Measurements from ENCODE around the gene XPO1. TPM values are rescaled to one million over a fixed set of nuclear protein-coding genes. Genes with fewer than 3 reads are reported as not detected.

XPO1 gene
- total and polyA plus RNA-seq, 4 donors = 15.0 to 149 (median 41.3) TPM

DNA sequence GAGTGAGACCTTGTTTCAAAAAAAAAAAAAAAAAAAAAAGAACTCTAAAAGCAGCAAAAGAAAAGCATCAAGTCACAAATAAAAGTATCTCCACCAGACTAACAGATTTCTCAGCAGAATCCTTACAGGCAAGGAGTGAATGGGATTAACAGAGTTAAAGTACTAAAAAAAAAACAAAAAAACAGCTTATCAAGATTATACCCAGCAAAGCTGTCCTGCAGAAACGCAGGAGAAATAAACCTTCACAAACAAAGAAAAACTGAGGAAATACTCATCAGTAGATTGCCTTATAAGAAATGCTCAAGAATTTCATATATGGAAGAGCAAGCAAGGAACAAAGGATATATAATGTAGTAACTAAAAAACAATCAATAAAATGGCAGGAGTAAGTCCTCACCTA, 102.9 kb downstream of the XPO1 start:
- TF ChIP-seq FOXA1 (IDR thresholded peaks at IDR 0.05) (no peak), SP1 (IDR thresholded peaks at IDR 0.05) (no peak), RAD21 (IDR thresholded peaks at IDR 0.05) (no peak), ZBTB33 (IDR thresholded peaks at IDR 0.05) (no peak), REST (IDR thresholded peaks at IDR 0.05) (no peak), HNF4A (conservative IDR thresholded peaks at IDR 0.05) (no peak), GABPA (IDR thresholded peaks at IDR 0.05 in 1 of 2, conservative IDR thresholded peaks at IDR 0.05 in 1 of 2) (no peak), HNF4G (IDR thresholded peaks at IDR 0.05) (no peak), EGR1 (IDR thresholded peaks at IDR 0.05; ENCODE audit: low read depth in 2 of 2) (no peak), FOXA2 (IDR thresholded peaks at IDR 0.05) (no peak)
- TF ChIP-seq, protein P1, sequence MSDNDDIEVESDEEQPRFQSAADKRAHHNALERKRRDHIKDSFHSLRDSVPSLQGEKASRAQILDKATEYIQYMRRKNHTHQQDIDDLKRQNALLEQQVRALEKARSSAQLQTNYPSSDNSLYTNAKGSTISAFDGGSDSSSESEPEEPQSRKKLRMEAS (IDR thresholded peaks at IDR 0.05) = no peak
- 89% methylated on average over 1 of the region's 1 CpG for WGBS
- H3K4me1 ChIP-seq (ENCODE audit: control insufficient read depth in 4 of 4, insufficient read depth in 4 of 4, low read length in 3 of 4) = peaks cover 11 to 41% (median 22%) of the 10 kb centered on the region in 4 donors
- no peak overlapping the region for H3K9ac ChIP-seq (ENCODE audit: low read depth in 1 of 2, low read length in 2 of 2)
- H3K36me3 ChIP-seq (ENCODE audit: control insufficient read depth in 4 of 4, insufficient read depth in 3 of 4, low read depth in 1 of 4, low read length in 3 of 4) = no peaks in the 10 kb centered on the region
- H3K27ac ChIP-seq (ENCODE audit: low read depth in 1 of 2, low read length in 2 of 2) = no peak overlapping the region
- H3K9me3 ChIP-seq (ENCODE audit: control insufficient read depth in 4 of 4, low read length in 3 of 4) = no peaks in the 10 kb centered on the region
- no peaks in the 10 kb centered on the region for H3K27me3 ChIP-seq (ENCODE audit: control insufficient read depth in 4 of 4, insufficient read depth in 4 of 4, low read length in 3 of 4)
- H3K4me3 ChIP-seq (ENCODE audit: low read depth in 1 of 3, low read length in 3 of 3) = no peak overlapping the region
- DNase-seq (ENCODE audit: low spot score) = no peak

- Histone ChIP-seq H3K4me1 (ENCODE audit: control insufficient read depth in 4 of 4, insufficient read depth in 4 of 4, low read length in 3 of 4) (peaks cover 4 to 31% (median 16%) of the 10 kb centered on the region in 4 donors), H3K36me3 (ENCODE audit: control insufficient read depth in 4 of 4, insufficient read depth in 3 of 4, low read depth in 1 of 4, low read length in 3 of 4) (no peaks in the 10 kb centered on the region), H3K9ac (ENCODE audit: low read depth in 1 of 2, low read length in 2 of 2) (no peak overlapping the region), H3K27me3 (ENCODE audit: control insufficient read depth in 4 of 4, insufficient read depth in 4 of 4, low read length in 3 of 4) (no peaks in the 10 kb centered on the region), H3K27ac (ENCODE audit: low read depth in 1 of 2, low read length in 2 of 2) (no peak overlapping the region), H3K9me3 (ENCODE audit: control insufficient read depth in 4 of 4, low read length in 3 of 4) (no peaks in the 10 kb centered on the region), H3K4me3 (ENCODE audit: low read depth in 1 of 3, low read length in 3 of 3) (no peak overlapping the region)
- TF ChIP-seq HNF4G (IDR thresholded peaks at IDR 0.05) = no peak
- no peak for TF ChIP-seq REST (IDR thresholded peaks at IDR 0.05)
- no peak for TF ChIP-seq ZBTB33 (IDR thresholded peaks at IDR 0.05)
- no peak for TF ChIP-seq NR2F2 (IDR thresholded peaks at IDR 0.05)
- no peak for TF ChIP-seq RXRA (IDR thresholded peaks at IDR 0.05)
- no peak for TF ChIP-seq YY1 (IDR thresholded peaks at IDR 0.05)
- no peak for TF ChIP-seq GABPA (IDR thresholded peaks at IDR 0.05 in 1 of 2, conservative IDR thresholded peaks at IDR 0.05 in 1 of 2)
- DNase-seq (ENCODE audit: low spot score) = no peak
Observed at GRCh38 chr2:61434314-61434713, 103.8 kb downstream of the XPO1 start.
